HEK293T (cell line): Measurements from ENCODE around the gene CNTN5.

Source experiments
- ARNT ChIP-seq: fragments of 450-650 bp; IDR thresholded peaks from 2 replicates; pipeline ENCODE4 v1.6.1; 2017; ENCODE audit warnings: mild to moderate bottlenecking
- FOXA1 ChIP-seq: fragments of 450-650 bp; IDR thresholded peaks from 2 replicates; pipeline ENCODE4 v1.6.1; 2016; ENCODE audit warnings: mild to moderate bottlenecking
- FOXK2 ChIP-seq: fragments of 450-650 bp; IDR thresholded peaks from 2 replicates; pipeline ENCODE4 v1.6.1; 2016; ENCODE audit warnings: mild to moderate bottlenecking
- HDGF ChIP-seq: fragments of 450-650 bp; IDR thresholded peaks from 2 replicates; pipeline ENCODE4 v1.6.1; 2017; ENCODE audit warnings: antibody characterized with exemption, borderline replicate concordance
- LEF1 ChIP-seq: fragments of 450-650 bp; IDR thresholded peaks from 2 replicates; pipeline ENCODE4 v1.6.1; 2017; ENCODE audit warnings: mild to moderate bottlenecking, borderline replicate concordance
- NFRKB ChIP-seq: fragments of 450-650 bp; IDR thresholded peaks from 2 replicates; pipeline ENCODE4 v1.6.1; 2016; ENCODE audit warnings: mild to moderate bottlenecking, moderate library complexity
- SP1 ChIP-seq: fragments of 450-650 bp; IDR thresholded peaks from 2 replicates; pipeline ENCODE4 v1.6.1; 2017
- SUZ12 ChIP-seq: fragments of 450-650 bp; IDR thresholded peaks from 2 replicates; pipeline ENCODE4 v1.6.1; 2016; ENCODE audit warnings: mild to moderate bottlenecking
- TARDBP ChIP-seq: fragments of 450-650 bp; IDR thresholded peaks from 2 replicates; pipeline ENCODE4 v1.6.1; 2016
- ZNF384 ChIP-seq: fragments of 450-650 bp; IDR thresholded peaks from 2 replicates; pipeline ENCODE4 v1.6.1; 2016

GRCh38 chr11:99979042-99979441, 958.3 kb downstream of the CNTN5 start:
- TF ChIP-seq SUZ12 = no peak
- TF ChIP-seq LEF1 = no peak
- no peak for TF ChIP-seq FOXK2
- TF ChIP-seq ZNF384 = no peak
- TF ChIP-seq FOXA1 = no peak
- TF ChIP-seq HDGF = no peak
- no peak for TF ChIP-seq SP1
- no peak for TF ChIP-seq NFRKB
- TF ChIP-seq TARDBP = no peak
- TF ChIP-seq ARNT = no peak
